SJSA1 (cell line): ENCODE results near the gene EBLN2. TPM values are rescaled to one million over a fixed set of nuclear protein-coding genes. Genes with fewer than 3 reads are reported as not detected.

Experiments
- DNase-seq, 2 experiments: peaks; one replicate each; pipeline ENCODE4 v3.0.0-alpha.2; 2015 to 2020; ENCODE audit warnings: low spot score in 2 of 2, low read depth in 1 of 2
- H3K27ac ChIP-seq: fragments of 250-450 bp; sonication (Bioruptor Pico); 2 replicates; pipeline ENCODE4 v1.5.1; 2020; ENCODE audit warnings: mild to moderate bottlenecking, moderate library complexity
- H3K27me3 ChIP-seq: fragments of 250-450 bp; sonication (Bioruptor Pico); replicated peaks from 2 replicates; pipeline ENCODE4 v1.5.1; 2020; ENCODE audit warnings: mild to moderate bottlenecking, moderate library complexity
- H3K36me3 ChIP-seq: fragments of 250-450 bp; sonication (Bioruptor Pico); 2 replicates; pipeline ENCODE4 v1.5.1; 2020; ENCODE audit warnings: mild to moderate bottlenecking
- H3K4me1 ChIP-seq: fragments of 250-450 bp; sonication (Bioruptor Pico); replicated peaks from 2 replicates; pipeline ENCODE4 v1.6.1; 2021; ENCODE audit warnings: mild to moderate bottlenecking
- H3K4me3 ChIP-seq: fragments of 250-450 bp; sonication (Bioruptor Pico); 2 replicates; pipeline ENCODE4 v1.5.1; 2020; ENCODE audit warnings: mild to moderate bottlenecking
- H3K9me3 ChIP-seq: fragments of 250-450 bp; sonication (Bioruptor Pico); replicated peaks from 2 replicates; pipeline ENCODE4 v1.5.1; 2020; ENCODE audit warnings: mild to moderate bottlenecking
- total RNA-seq: library from RNA; depleted of rRNA; stranded (reverse); fragments of >200 nt; shearing (Covaris generic); gene quantifications from 2 replicates; pipeline ENCODE4 v1.2.3, GENCODE V29; 2014; rRNA removed

The EBLN2 gene
- 1.1 and 2.1 TPM in 2 replicates for total RNA-seq

GRCh38 chr3:73061416-73061815, at the start of gene EBLN2:
Gene EBLN2, plus strand, starts transcription at chr3:73061659. Its CDS starts 423 bp downstream, at chr3:73062082.
- Histone ChIP-seq H3K27ac (no peak within 1 kb of the TSS), H3K36me3 (peaks cover 53% of the 10 kb centered on the region), H3K9me3 (no peaks in the 10 kb centered on the region), H3K4me1 (no peaks in the 10 kb centered on the region), H3K27me3 (no peaks in the 10 kb centered on the region), H3K4me3 (no peak within 1 kb of the TSS)
- no peak for DNase-seq

GRCh38 chr3:73018298-73018697, 43.2 kb upstream of the EBLN2 start:
- peaks cover 9% of the 10 kb centered on the region; the same call in 1 of the 2 replicates for H3K36me3 ChIP-seq
- no peaks in the 10 kb centered on the region for H3K4me1 ChIP-seq
- no peak overlapping the region for H3K4me3 ChIP-seq
- H3K27ac ChIP-seq: no peak overlapping the region
- DNase-seq: no peak
- H3K9me3 ChIP-seq: no peaks in the 10 kb centered on the region
- H3K27me3 ChIP-seq: no peaks in the 10 kb centered on the region

- DNase-seq: no peak
- H3K36me3 ChIP-seq: peaks cover 9% of the 10 kb centered on the region; the same call in 1 of the 2 replicates
- no peaks in the 10 kb centered on the region for H3K9me3 ChIP-seq
- no peaks in the 10 kb centered on the region for H3K4me1 ChIP-seq
- no peaks in the 10 kb centered on the region for H3K27me3 ChIP-seq
- H3K27ac ChIP-seq: no peak overlapping the region
- no peak overlapping the region for H3K4me3 ChIP-seq
Measured at GRCh38 chr3:73018790-73019441, 42.5 kb upstream of the EBLN2 start.

GRCh38 chr3:73021301-73021835, 40.1 kb upstream of the EBLN2 start:
- Histone ChIP-seq H3K9me3 (no peaks in the 10 kb centered on the region), H3K36me3 (peaks cover 9% of the 10 kb centered on the region; the same call in 1 of the 2 replicates), H3K4me3 (no peak overlapping the region), H3K4me1 (peaks cover 15% of the 10 kb centered on the region; the same call in 1 of the 2 replicates), H3K27ac (no peak overlapping the region), H3K27me3 (no peaks in the 10 kb centered on the region)
- no peak for DNase-seq

GRCh38 chr3:73024836-73025235, 36.6 kb upstream of the EBLN2 start:
- H3K9me3 ChIP-seq: no peaks in the 10 kb centered on the region
- H3K36me3 ChIP-seq: peaks cover 8% of the 10 kb centered on the region; the same call in 1 of the 2 replicates
- no peak overlapping the region for H3K4me3 ChIP-seq
- no peak overlapping the region for H3K27ac ChIP-seq
- H3K27me3 ChIP-seq: no peaks in the 10 kb centered on the region
- DNase-seq: no peak
- H3K4me1 ChIP-seq: peaks cover 28% of the 10 kb centered on the region

GRCh38 chr3:73026111-73026759, 35.2 kb upstream of the EBLN2 start:
- Histone ChIP-seq H3K9me3 (no peaks in the 10 kb centered on the region), H3K27ac (no peak overlapping the region)
- no peak for DNase-seq

GRCh38 chr3:73026760-73027113, 34.7 kb upstream of the EBLN2 start:
- no peak overlapping the region for H3K4me3 ChIP-seq
- H3K9me3 ChIP-seq: no peaks in the 10 kb centered on the region
- peaks cover 10% of the 10 kb centered on the region; the same call in 1 of the 2 replicates for H3K36me3 ChIP-seq
- peaks cover 28% of the 10 kb centered on the region for H3K4me1 ChIP-seq
- DNase-seq: no peak
- no peak overlapping the region for H3K27ac ChIP-seq
- H3K27me3 ChIP-seq: no peaks in the 10 kb centered on the region

More at GRCh38 chr3:73026111-73026759, 35.2 kb upstream of the EBLN2 start:
- Histone ChIP-seq H3K36me3 (peaks cover 10% of the 10 kb centered on the region; the same call in 1 of the 2 replicates), H3K4me3 (no peak overlapping the region), H3K4me1 (peaks cover 28% of the 10 kb centered on the region), H3K27me3 (no peaks in the 10 kb centered on the region)

GRCh38 chr3:73028803-73029202, 32.7 kb upstream of the EBLN2 start:
- peaks cover 10% of the 10 kb centered on the region; the same call in 1 of the 2 replicates for H3K36me3 ChIP-seq
- H3K27ac ChIP-seq: no peak overlapping the region; the same call in 1 of the 2 replicates
- peaks cover 28% of the 10 kb centered on the region for H3K4me1 ChIP-seq
- no peaks in the 10 kb centered on the region for H3K27me3 ChIP-seq
- H3K9me3 ChIP-seq: no peaks in the 10 kb centered on the region
- no peak overlapping the region for H3K4me3 ChIP-seq
- no peak for DNase-seq

GRCh38 chr3:73029321-73029796, 32.1 kb upstream of the EBLN2 start:
- Histone ChIP-seq H3K27me3 (no peaks in the 10 kb centered on the region), H3K36me3 (peaks cover 10% of the 10 kb centered on the region; the same call in 1 of the 2 replicates), H3K9me3 (no peaks in the 10 kb centered on the region), H3K4me1 (peaks cover 28% of the 10 kb centered on the region), H3K27ac (no peak overlapping the region; the same call in 1 of the 2 replicates), H3K4me3 (no peak overlapping the region)
- DNase-seq: peak in 1 of 2 experiments; percentile 40

GRCh38 chr3:73030073-73030597, 31.3 kb upstream of the EBLN2 start:
- Histone ChIP-seq H3K36me3 (peaks cover 10% of the 10 kb centered on the region; the same call in 1 of the 2 replicates), H3K27ac (no peak overlapping the region), H3K4me3 (no peak overlapping the region)

GRCh38 chr3:73031573-73032103, 29.8 kb upstream of the EBLN2 start:
- Histone ChIP-seq H3K4me3 (no peak overlapping the region), H3K36me3 (peaks cover 12% of the 10 kb centered on the region)
- DNase-seq: no peak

More at GRCh38 chr3:73030073-73030597, 31.3 kb upstream of the EBLN2 start:
- no peaks in the 10 kb centered on the region for H3K9me3 ChIP-seq
- peaks cover 21% of the 10 kb centered on the region for H3K4me1 ChIP-seq
- no peaks in the 10 kb centered on the region for H3K27me3 ChIP-seq
- DNase-seq: no peak

GRCh38 chr3:73036694-73037591, 24.5 kb upstream of the EBLN2 start:
- Histone ChIP-seq H3K36me3 (peaks cover 18% of the 10 kb centered on the region), H3K4me3 (no peak overlapping the region), H3K9me3 (no peaks in the 10 kb centered on the region), H3K27me3 (no peaks in the 10 kb centered on the region), H3K27ac (peak overlapping the region; percentile 41), H3K4me1 (peaks cover 30% of the 10 kb centered on the region)
- peak in 1 of 2 experiments; percentile 55 for DNase-seq

More at GRCh38 chr3:73031573-73032103, 29.8 kb upstream of the EBLN2 start:
- Histone ChIP-seq H3K9me3 (no peaks in the 10 kb centered on the region), H3K27ac (no peak overlapping the region), H3K27me3 (no peaks in the 10 kb centered on the region), H3K4me1 (peaks cover 23% of the 10 kb centered on the region)

- peaks cover 22% of the 10 kb centered on the region for H3K4me1 ChIP-seq
- H3K27me3 ChIP-seq: no peaks in the 10 kb centered on the region
- no peak for DNase-seq
- H3K36me3 ChIP-seq: peaks cover 18% of the 10 kb centered on the region; the same call in 1 of the 2 replicates
- H3K4me3 ChIP-seq: no peak overlapping the region
- no peak overlapping the region for H3K27ac ChIP-seq
- H3K9me3 ChIP-seq: no peaks in the 10 kb centered on the region
Measured at GRCh38 chr3:73041537-73041936, 19.9 kb upstream of the EBLN2 start.
